OCI-LY1 (cell line): ENCODE results near the gene CHCHD10.

ENCODE experiments used
- H2AFZ ChIP-seq: fragments of 200-600 bp; sonication (generic), shearing (Covaris generic); 2 replicates; pipeline ENCODE4 v1.6.0; 2014; ENCODE audit warnings: antibody characterized with exemption, mild to moderate bottlenecking, low read length
- H3F3A ChIP-seq: fragments of 200-600 bp; sonication (generic), shearing (Covaris generic); 2 replicates; pipeline ENCODE4 v1.6.0; 2014; ENCODE audit warnings: mild to moderate bottlenecking, antibody characterized with exemption, low read length, moderate library complexity; ENCODE audit not compliant: insufficient read depth
- H3K27ac ChIP-seq: fragments of 200-600 bp; sonication (generic); 2 replicates; pipeline ENCODE4 v1.5.1; 2014; ENCODE audit warnings: low read length, mixed run types, mild to moderate bottlenecking, low read depth; ENCODE audit not compliant: poor library complexity, severe bottlenecking
- H3K27me3 ChIP-seq: fragments of 200-600 bp; sonication (generic); 2 replicates; pipeline ENCODE4 v1.6.0; 2014; ENCODE audit warnings: antibody characterized with exemption, mild to moderate bottlenecking, low read length, moderate library complexity; ENCODE audit not compliant: insufficient read depth
- H3K36me3 ChIP-seq: fragments of 200-600 bp; sonication (generic); 2 replicates; pipeline ENCODE4 v1.6.1; 2014; ENCODE audit warnings: mild to moderate bottlenecking, antibody characterized with exemption, low read length, moderate library complexity, mixed read lengths; ENCODE audit not compliant: insufficient read depth
- H3K4me1 ChIP-seq: fragments of 200-600 bp; sonication (generic); 2 replicates; pipeline ENCODE4 v1.5.1; 2014; ENCODE audit warnings: mild to moderate bottlenecking, low read length, moderate library complexity; ENCODE audit not compliant: insufficient read depth, severe bottlenecking
- H3K4me2 ChIP-seq: fragments of 200-600 bp; sonication (generic), shearing (Covaris generic); 2 replicates; pipeline ENCODE4 v1.6.1; 2014; ENCODE audit warnings: low read length
- H3K4me3 ChIP-seq: fragments of 200-600 bp; sonication (generic); 2 replicates; pipeline ENCODE4 v1.5.1; 2014; ENCODE audit warnings: low read length, low read depth, mild to moderate bottlenecking, mixed read lengths; ENCODE audit not compliant: poor library complexity, severe bottlenecking
- H3K79me2 ChIP-seq: fragments of 200-600 bp; shearing (Covaris generic); 2 replicates; pipeline ENCODE4 v1.6.1; 2016; ENCODE audit warnings: mixed run types, low read length, mixed read lengths; ENCODE audit not compliant: insufficient read depth
- H3K9ac ChIP-seq: fragments of 200-600 bp; sonication (generic), shearing (Covaris generic); 2 replicates; pipeline ENCODE4 v1.6.1; 2014; ENCODE audit warnings: mild to moderate bottlenecking, low read length, mixed read lengths
- H3K9me2 ChIP-seq: fragments of 200-600 bp; sonication (generic), shearing (Covaris generic); 2 replicates; pipeline ENCODE4 v1.6.1; 2014; ENCODE audit warnings: low read depth, mild to moderate bottlenecking, low read length, mixed read lengths
- H3K9me3 ChIP-seq: fragments of 200-600 bp; shearing (Covaris generic); 2 replicates; pipeline ENCODE4 v1.6.1; 2014; ENCODE audit warnings: low read length, mixed read lengths
- H4K20me1 ChIP-seq: fragments of 200-600 bp; sonication (generic), shearing (Covaris generic); 2 replicates; pipeline ENCODE4 v1.6.0; 2016; ENCODE audit warnings: mild to moderate bottlenecking, low read length; ENCODE audit not compliant: insufficient read depth
- CTCF ChIP-seq: fragments of 200-600 bp; sonication (generic), shearing (Covaris generic); IDR thresholded peaks from 2 replicates; pipeline ENCODE4 v1.5.1; 2017; ENCODE audit warnings: mild to moderate bottlenecking, antibody characterized with exemption, low read length, moderate library complexity, mixed read lengths
- EZH2 ChIP-seq: fragments of 200-600 bp; sonication (generic), shearing (Covaris generic); IDR thresholded peaks from 2 replicates; pipeline ENCODE4 v1.8.0; 2017; ENCODE audit warnings: borderline replicate concordance, mixed run types, mild to moderate bottlenecking, antibody characterized with exemption, low read length, moderate library complexity, mixed read lengths

CHCHD10 gene

GRCh38 chr22:23745791-23746190 lies 22.0 kb downstream of the CHCHD10 start:
- no peak overlapping the region for H3K9ac ChIP-seq
- H3K9me2 ChIP-seq = no peaks in the 10 kb centered on the region
- H3K27ac ChIP-seq = no peak overlapping the region
- no peak overlapping the region for H2AFZ ChIP-seq
- TF ChIP-seq CTCF (no peak), EZH2 (no peak)
- no peaks in the 10 kb centered on the region for H3K9me3 ChIP-seq
- H3K4me1 ChIP-seq = peaks cover 11% of the 10 kb centered on the region
- H4K20me1 ChIP-seq = no peaks in the 10 kb centered on the region
- H3K79me2 ChIP-seq = no peaks in the 10 kb centered on the region
- no peaks in the 10 kb centered on the region for H3K27me3 ChIP-seq
- no peak overlapping the region for H3K4me2 ChIP-seq
- peaks cover 28% of the 10 kb centered on the region for H3K36me3 ChIP-seq
- H3K4me3 ChIP-seq = no peak overlapping the region
- H3F3A ChIP-seq = no peaks in the 10 kb centered on the region

- H3K27me3 ChIP-seq = no peaks in the 10 kb centered on the region
- no peak overlapping the region for H2AFZ ChIP-seq
- TF ChIP-seq EZH2 (no peak), CTCF (no peak)
These were observed 23.3 kb downstream of the CHCHD10 start for GRCh38 chr22:23744485-23744884.

GRCh38 chr22:23744001-23744400 lies 23.8 kb downstream of the CHCHD10 start:
- H3K9me3 ChIP-seq = no peaks in the 10 kb centered on the region
- no peaks in the 10 kb centered on the region for H4K20me1 ChIP-seq
- no peaks in the 10 kb centered on the region for H3K27me3 ChIP-seq
- H2AFZ ChIP-seq = no peak overlapping the region
- H3K36me3 ChIP-seq = peaks cover 28% of the 10 kb centered on the region
- no peaks in the 10 kb centered on the region for H3K4me1 ChIP-seq
- no peaks in the 10 kb centered on the region for H3K9me2 ChIP-seq
- H3K27ac ChIP-seq = no peak overlapping the region
- no peaks in the 10 kb centered on the region; the same call in 1 of the 2 replicates for H3F3A ChIP-seq
- H3K9ac ChIP-seq = no peak overlapping the region
- no peaks in the 10 kb centered on the region for H3K79me2 ChIP-seq
- H3K4me3 ChIP-seq = no peak overlapping the region
- no peak overlapping the region for H3K4me2 ChIP-seq
- TF ChIP-seq CTCF (no peak), EZH2 (no peak)

More at GRCh38 chr22:23744485-23744884, 23.3 kb downstream of the CHCHD10 start:
- Histone ChIP-seq H3K79me2 (no peaks in the 10 kb centered on the region), H3K4me2 (no peak overlapping the region), H3K9me3 (no peaks in the 10 kb centered on the region), H3K9ac (no peak overlapping the region), H3K4me3 (no peak overlapping the region), H4K20me1 (no peaks in the 10 kb centered on the region), H3K9me2 (no peaks in the 10 kb centered on the region), H3K4me1 (no peaks in the 10 kb centered on the region), H3K36me3 (peaks cover 28% of the 10 kb centered on the region), H3F3A (no peaks in the 10 kb centered on the region), H3K27ac (no peak overlapping the region)
